GM20000 (cell line): ENCODE results near the gene KRTAP10-10.

ENCODE experiments used
- DNase-seq: peaks from one replicate; pipeline ENCODE4 v3.0.0; 2012; ENCODE audit warnings: low spot score
- CTCF ChIP-seq: IDR thresholded peaks from 2 replicates; pipeline ENCODE4 v1.5.1; 2012; ENCODE audit warnings: mild to moderate bottlenecking, control low read depth; ENCODE audit errors: extremely low read depth, missing control alignments

Gene KRTAP10-10

GRCh38 chr21:44664691-44665090 is 27.5 kb downstream of the KRTAP10-10 start:
- no peak for TF ChIP-seq CTCF
- DNase-seq: no peak

- no peak for DNase-seq
- TF ChIP-seq CTCF: no peak
These were observed 29.5 kb downstream of the KRTAP10-10 start, which contains the start of gene KRTAP12-2 for GRCh38 chr21:44666401-44667320. Gene KRTAP12-2, minus strand, starts transcription at chr21:44666927. Its CDS starts 41 bp downstream, at chr21:44666886.

- TF ChIP-seq CTCF: no peak
- DNase-seq: no peak
These were observed 30.5 kb downstream of the KRTAP10-10 start for GRCh38 chr21:44667612-44668011.

GRCh38 chr21:44670642-44671432 is 33.7 kb downstream of the KRTAP10-10 start:
- no peak for TF ChIP-seq CTCF

GRCh38 chr21:44671911-44672310 is 34.8 kb downstream of the KRTAP10-10 start:
- no peak for DNase-seq
- TF ChIP-seq CTCF: no peak

More at GRCh38 chr21:44670642-44671432, 33.7 kb downstream of the KRTAP10-10 start:
- DNase-seq: no peak

- DNase-seq: no peak
- TF ChIP-seq CTCF: no peak
These were observed 40.7 kb downstream of the KRTAP10-10 start for GRCh38 chr21:44677881-44678280.

- DNase-seq: no peak
- TF ChIP-seq CTCF: no peak
These were observed 44.0 kb downstream of the KRTAP10-10 start for GRCh38 chr21:44681152-44681551.
